ENCODE measurements around the gene XRCC3.
"Not testable (repeated sequence)": the region's sequence is repeated elsewhere in the genome, so short reads cannot be mapped to it uniquely, and the experiment has no call there.

XRCC3 gene

GRCh38 chr14:103694572-103695026 is 20.7 kb downstream of the XRCC3 start:
- H3K4me3 ChIP-seq (ENCODE audit: control insufficient read depth, low read depth, low read length) = no peak overlapping the region
- no peak for DNase-seq (ENCODE audit: low read depth)
- no peak for TF ChIP-seq CTCF (conservative IDR thresholded peaks at IDR 0.05; ENCODE audit: control insufficient read depth, insufficient read depth, low read depth, low read length)

GRCh38 chr14:103693515-103693914 is 21.7 kb downstream of the XRCC3 start:
- no peak for TF ChIP-seq CTCF (conservative IDR thresholded peaks at IDR 0.05; ENCODE audit: control insufficient read depth, insufficient read depth, low read depth, low read length)
- no peak overlapping the region for H3K4me3 ChIP-seq (ENCODE audit: control insufficient read depth, low read depth, low read length)
- no peak for DNase-seq (ENCODE audit: low read depth)

GRCh38 chr14:103692871-103693270 is 22.4 kb downstream of the XRCC3 start:
- no peak overlapping the region for H3K4me3 ChIP-seq (ENCODE audit: control insufficient read depth, low read depth, low read length)
- no peak for DNase-seq (ENCODE audit: low read depth)
- no peak for TF ChIP-seq CTCF (conservative IDR thresholded peaks at IDR 0.05; ENCODE audit: control insufficient read depth, insufficient read depth, low read depth, low read length)

- no peak for TF ChIP-seq CTCF (conservative IDR thresholded peaks at IDR 0.05; ENCODE audit: control insufficient read depth, insufficient read depth, low read depth, low read length)
- H3K4me3 ChIP-seq (ENCODE audit: control insufficient read depth, low read depth, low read length) = no peak overlapping the region
- no peak for DNase-seq (ENCODE audit: low read depth)
Observed at GRCh38 chr14:103692159-103692558, 23.1 kb downstream of the XRCC3 start.

- DNase-seq (ENCODE audit: low read depth); H3K4me3 ChIP-seq (ENCODE audit: control insufficient read depth, low read depth, low read length): not testable (repeated sequence)
Observed at GRCh38 chr14:103691655-103692054, 23.6 kb downstream of the XRCC3 start.

GRCh38 chr14:103690332-103690731 is 24.9 kb downstream of the XRCC3 start:
- no peak overlapping the region for H3K4me3 ChIP-seq (ENCODE audit: control insufficient read depth, low read depth, low read length)
- no peak for TF ChIP-seq CTCF (conservative IDR thresholded peaks at IDR 0.05; ENCODE audit: control insufficient read depth, insufficient read depth, low read depth, low read length)
- DNase-seq (ENCODE audit: low read depth) = no peak

- H3K4me3 ChIP-seq (ENCODE audit: control insufficient read depth, low read depth, low read length) = no peak overlapping the region
- peak; percentile 58 for DNase-seq (ENCODE audit: low read depth)
- TF ChIP-seq CTCF (conservative IDR thresholded peaks at IDR 0.05; ENCODE audit: control insufficient read depth, insufficient read depth, low read depth, low read length) = no peak
Observed at GRCh38 chr14:103688906-103689902, 26.0 kb downstream of the XRCC3 start.
